GM12891 (cell line): ENCODE data around the gene ACSF3.

ENCODE experiments used
- DNase-seq: peaks from one replicate; pipeline ENCODE4 v3.0.0; 2011; ENCODE audit warnings: low spot score; ENCODE audit not compliant: insufficient read length
- FAIRE-seq: peaks from 2 replicates; lab custom pipeline; 2011; peaks lifted over from hg19 to GRCh38; lab: Jason Lieb, UNC
- PAX5 ChIP-seq: IDR thresholded peaks from 2 replicates; pipeline ENCODE4 v1.6.1; 2011; ENCODE audit warnings: low read length, moderate library complexity, mild to moderate bottlenecking; ENCODE audit not compliant: insufficient read depth, severe bottlenecking
- POLR2A ChIP-seq: IDR thresholded peaks from 2 replicates; pipeline ENCODE4 v1.6.1; 2011; ENCODE audit warnings: low read depth, low read length, control low read depth
- POLR2AphosphoS5 ChIP-seq: IDR thresholded peaks from 2 replicates; pipeline ENCODE4 v1.6.1; 2011; ENCODE audit warnings: low read depth, low read length, control low read depth
- POU2F2 ChIP-seq: IDR thresholded peaks from 2 replicates; pipeline ENCODE4 v1.6.1; 2011; ENCODE audit warnings: low read depth, mild to moderate bottlenecking, control low read depth, low read length, moderate library complexity
- SPI1 ChIP-seq: IDR thresholded peaks from 2 replicates; pipeline ENCODE4 v1.6.1; 2011; ENCODE audit warnings: low read depth, low read length, control low read depth
- TAF1 ChIP-seq: IDR thresholded peaks from 2 replicates; pipeline ENCODE4 v1.6.1; 2011; ENCODE audit warnings: low read depth, low read length, control low read depth

Gene ACSF3

DNA sequence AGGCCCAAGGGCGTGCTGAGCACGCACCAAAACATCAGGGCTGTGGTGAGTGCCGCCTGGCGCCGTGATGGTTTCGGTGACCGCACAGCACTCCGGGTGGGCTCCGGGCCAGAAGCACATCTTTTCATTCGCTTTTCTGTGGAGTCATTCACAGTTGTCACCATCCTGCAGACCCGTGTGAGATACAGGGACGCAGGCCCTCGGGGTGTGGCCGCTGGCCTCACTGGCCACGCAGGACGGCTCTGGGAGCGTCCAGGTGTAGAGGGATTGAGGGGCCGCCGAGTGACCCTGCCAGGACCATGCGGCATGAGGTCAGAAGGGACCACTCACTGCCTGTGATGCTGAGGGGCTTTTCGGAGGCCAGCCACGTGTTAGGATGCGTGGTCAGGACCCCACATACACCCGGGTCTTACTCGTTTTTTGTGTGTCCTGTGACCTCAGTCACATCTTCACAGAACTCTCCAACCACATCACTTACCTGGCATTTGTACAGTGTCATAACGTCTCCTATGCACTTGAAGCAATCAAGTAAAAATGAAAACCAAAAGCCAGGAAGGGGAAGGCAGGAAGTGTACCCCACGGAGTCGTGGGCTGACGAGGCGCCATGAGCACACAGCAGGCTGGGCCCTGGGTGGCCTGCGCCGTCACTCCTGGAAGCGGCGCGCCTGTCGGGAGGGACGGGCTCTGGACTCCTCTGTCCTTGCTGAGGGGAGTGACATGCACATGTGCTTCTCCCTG lies 7.8 kb downstream of the ACSF3 start:
- DNase-seq (no peak), FAIRE-seq (no peak)
- TF ChIP-seq POLR2AphosphoS5 (no peak), TAF1 (no peak), SPI1 (no peak), POLR2A (no peak), POU2F2 (no peak), PAX5 (no peak)

DNA sequence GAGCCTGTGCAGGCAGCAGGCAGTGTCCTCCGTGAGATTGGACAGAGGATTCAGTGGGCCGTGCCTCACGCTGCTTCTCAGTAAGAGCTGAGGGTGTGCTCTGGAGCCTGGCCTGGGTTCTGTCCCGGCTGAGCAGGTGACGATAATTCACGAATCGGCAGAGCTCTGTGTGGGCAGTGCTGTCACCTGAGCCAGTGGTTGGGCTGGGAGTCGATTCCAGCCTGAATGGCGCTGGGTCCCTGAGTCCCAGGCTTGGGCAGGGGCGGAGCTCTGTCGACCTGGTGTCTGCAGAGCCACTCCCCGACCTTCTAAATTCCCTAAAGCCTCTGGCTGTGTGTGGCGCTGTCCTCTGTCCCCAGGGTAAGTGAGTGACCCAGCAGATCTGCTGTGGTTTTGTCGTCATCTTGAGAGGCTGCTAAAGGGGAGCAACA lies 8.4 kb downstream of the ACSF3 start:
- DNase-seq: no peak
- FAIRE-seq: no peak
- TF ChIP-seq SPI1: no peak
- no peak for TF ChIP-seq POU2F2
- no peak for TF ChIP-seq POLR2A
- no peak for TF ChIP-seq TAF1
- TF ChIP-seq POLR2AphosphoS5: no peak
- no peak for TF ChIP-seq PAX5

DNA sequence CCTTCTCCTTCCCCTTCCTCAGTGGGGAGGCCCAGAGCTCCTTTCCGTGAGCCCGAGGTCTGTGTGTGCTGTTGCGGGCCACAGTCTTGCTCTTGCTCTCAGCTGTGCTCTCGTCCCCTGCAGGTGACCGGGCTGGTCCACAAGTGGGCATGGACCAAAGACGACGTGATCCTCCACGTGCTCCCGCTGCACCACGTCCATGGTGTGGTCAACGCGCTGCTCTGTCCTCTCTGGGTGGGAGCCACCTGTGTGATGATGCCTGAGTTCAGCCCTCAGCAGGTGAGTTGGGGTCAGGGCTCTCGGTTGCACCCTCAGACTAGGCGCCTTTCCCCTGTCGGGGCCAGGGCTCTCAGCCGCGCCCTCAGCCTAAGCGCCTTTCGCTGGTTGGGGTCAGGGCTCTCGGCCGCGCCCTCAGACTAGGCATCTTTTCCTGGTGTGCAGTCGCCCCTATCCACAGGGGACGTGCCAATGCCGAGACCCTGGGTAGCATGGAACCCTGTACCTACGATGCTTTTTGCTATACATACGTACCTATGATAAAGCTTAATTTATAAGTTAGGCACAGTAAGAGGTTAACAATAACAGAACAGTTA lies 8.9 kb downstream of the ACSF3 start:
- FAIRE-seq: no peak

DNA sequence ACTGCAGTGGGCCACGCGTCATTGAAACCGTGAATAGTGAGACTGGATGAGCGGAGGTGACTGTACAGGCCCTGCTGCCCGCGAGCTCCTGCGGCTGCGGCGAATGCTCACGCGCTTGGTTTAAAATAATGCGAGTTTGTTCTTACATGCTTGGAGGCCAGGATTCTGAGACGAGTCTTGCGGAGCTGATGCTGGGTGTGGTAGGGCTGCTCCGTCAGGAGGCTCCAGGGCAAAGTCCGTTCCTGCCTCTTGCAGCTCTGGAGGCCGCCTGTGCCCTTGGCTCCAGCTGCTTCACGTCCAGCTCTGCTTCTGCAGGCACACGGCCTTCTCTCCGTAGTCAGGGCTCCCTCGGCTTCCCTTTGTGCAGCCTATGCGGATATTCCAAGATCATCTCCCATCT lies 9.5 kb downstream of the ACSF3 start:
- DNase-seq (no peak), FAIRE-seq (no peak)
- TF ChIP-seq TAF1: no peak
- TF ChIP-seq PAX5: no peak
- TF ChIP-seq POLR2A: no peak
- TF ChIP-seq POLR2AphosphoS5: no peak
- no peak for TF ChIP-seq SPI1
- no peak for TF ChIP-seq POU2F2

More for the DNA sequence above, 8.9 kb downstream of the ACSF3 start:
- DNase-seq: no peak
- TF ChIP-seq PAX5: no peak
- no peak for TF ChIP-seq POLR2A
- no peak for TF ChIP-seq POU2F2
- TF ChIP-seq SPI1: no peak
- no peak for TF ChIP-seq POLR2AphosphoS5
- TF ChIP-seq TAF1: no peak

DNA sequence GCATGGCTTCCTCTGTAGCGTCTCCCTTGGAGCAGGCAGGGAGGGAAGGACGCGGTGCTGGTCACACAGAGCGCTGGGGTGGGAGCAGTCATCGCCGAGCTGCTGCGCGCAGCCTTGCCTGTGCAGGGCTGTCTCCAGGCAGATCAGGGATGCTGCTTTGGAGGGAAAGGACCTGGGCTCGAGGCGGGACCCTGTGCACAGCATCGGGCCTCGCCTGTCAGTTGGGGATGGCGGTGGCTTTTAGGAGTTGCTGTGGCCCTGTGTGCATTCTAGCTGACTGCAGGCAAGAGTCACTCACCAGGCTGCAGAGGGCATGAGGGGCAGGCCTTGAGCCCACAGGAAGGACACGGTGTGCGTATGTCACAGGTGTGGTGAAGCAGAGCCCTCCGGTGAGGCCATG lies 10.1 kb downstream of the ACSF3 start:
- no peak for FAIRE-seq
- DNase-seq: no peak
- no peak for TF ChIP-seq POLR2A
- TF ChIP-seq TAF1: no peak
- TF ChIP-seq SPI1: no peak
- TF ChIP-seq POLR2AphosphoS5: no peak
- no peak for TF ChIP-seq POU2F2
- TF ChIP-seq PAX5: no peak

DNA sequence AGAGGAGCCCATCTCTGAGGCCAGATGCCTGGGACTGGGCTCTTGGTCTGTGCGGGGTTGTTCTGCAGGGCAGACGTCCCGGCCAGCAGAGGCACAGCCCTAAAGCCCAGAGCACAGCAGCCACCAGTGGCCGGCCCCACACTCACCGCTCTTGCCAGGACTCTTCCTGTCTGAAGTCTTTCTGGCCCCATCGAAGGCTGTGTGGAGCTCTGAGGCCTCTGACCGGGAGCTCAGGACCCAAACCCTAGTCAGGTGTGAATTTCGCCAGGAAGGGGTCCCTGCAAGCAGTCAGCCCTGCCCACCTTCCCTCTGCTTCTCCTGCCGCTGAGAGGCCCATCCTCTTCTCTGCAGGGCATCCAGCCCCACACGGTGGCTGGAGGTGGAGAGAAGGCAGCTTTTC lies 10.7 kb downstream of the ACSF3 start:
- DNase-seq (no peak), FAIRE-seq (no peak)

DNA sequence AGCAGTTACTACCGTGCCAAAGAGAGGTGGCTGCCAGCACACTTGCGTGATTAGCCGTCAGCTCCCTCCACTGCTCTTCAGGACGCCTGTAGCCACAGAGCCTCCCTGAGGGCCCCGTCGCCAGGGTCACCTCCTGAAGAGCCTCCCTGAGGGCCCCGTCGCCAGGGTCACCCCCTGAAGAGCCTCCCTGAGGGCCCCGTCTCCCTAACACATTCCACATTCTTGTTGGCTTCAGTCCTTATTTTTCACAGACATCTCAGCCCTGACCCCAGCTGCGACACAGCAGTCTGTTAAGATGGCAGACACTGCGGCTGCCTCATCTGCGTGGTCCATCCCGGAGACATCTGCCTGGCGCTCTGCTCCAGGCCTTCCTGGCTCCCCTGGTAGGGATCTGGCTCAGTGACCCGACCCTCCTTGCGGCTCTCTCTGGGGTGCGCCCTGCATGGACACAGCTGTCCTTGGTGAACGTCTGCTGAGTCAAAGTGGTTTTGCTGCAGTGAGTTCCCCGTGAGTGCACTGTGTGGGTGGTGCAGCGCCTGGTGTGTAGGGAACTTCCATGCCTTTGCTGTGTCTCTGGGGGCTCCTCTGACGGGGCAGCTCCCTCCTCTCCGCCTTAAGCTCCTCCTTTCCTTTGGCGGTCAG lies 11.4 kb downstream of the ACSF3 start:
- FAIRE-seq: no peak

More for the DNA sequence above, 10.7 kb downstream of the ACSF3 start:
- TF ChIP-seq PAX5 (no peak), SPI1 (no peak), POLR2A (no peak), POLR2AphosphoS5 (no peak), POU2F2 (no peak), TAF1 (no peak)

DNA sequence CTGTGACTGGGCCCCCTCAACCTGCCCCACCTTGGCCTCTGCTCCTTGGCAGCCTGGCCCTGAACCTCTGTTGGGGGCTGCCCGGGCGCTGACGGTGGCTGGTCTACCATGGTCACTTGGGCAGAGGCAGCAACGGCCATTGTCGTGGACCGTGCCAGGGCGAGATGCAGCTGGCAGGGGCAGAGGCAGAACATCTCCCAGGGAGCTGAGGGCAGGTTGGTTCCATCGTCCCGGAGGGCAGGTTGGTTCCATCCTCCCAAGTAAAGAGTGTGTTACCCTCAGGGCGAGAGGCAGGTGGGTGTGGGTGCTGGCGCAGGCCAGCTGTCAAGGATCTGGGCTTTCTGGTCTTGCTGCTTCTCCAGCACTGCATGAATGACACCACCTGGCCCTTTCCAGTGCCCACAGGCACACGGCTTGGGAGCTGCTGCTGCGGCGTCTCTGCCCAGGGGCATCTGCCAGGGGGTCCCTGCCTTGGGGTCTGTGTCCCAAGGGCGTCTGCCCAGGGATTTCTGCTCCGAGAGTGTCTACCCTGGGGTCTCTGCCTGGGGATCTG lies 12.0 kb downstream of the ACSF3 start:
- FAIRE-seq (peak; percentile 16), DNase-seq (no peak)
- TF ChIP-seq POU2F2 (no peak), POLR2AphosphoS5 (no peak), SPI1 (no peak), PAX5 (no peak), POLR2A (no peak), TAF1 (no peak)

More for the DNA sequence above, 11.4 kb downstream of the ACSF3 start:
- DNase-seq: no peak
- TF ChIP-seq SPI1: no peak
- peak; percentile 25 for TF ChIP-seq PAX5

DNA sequence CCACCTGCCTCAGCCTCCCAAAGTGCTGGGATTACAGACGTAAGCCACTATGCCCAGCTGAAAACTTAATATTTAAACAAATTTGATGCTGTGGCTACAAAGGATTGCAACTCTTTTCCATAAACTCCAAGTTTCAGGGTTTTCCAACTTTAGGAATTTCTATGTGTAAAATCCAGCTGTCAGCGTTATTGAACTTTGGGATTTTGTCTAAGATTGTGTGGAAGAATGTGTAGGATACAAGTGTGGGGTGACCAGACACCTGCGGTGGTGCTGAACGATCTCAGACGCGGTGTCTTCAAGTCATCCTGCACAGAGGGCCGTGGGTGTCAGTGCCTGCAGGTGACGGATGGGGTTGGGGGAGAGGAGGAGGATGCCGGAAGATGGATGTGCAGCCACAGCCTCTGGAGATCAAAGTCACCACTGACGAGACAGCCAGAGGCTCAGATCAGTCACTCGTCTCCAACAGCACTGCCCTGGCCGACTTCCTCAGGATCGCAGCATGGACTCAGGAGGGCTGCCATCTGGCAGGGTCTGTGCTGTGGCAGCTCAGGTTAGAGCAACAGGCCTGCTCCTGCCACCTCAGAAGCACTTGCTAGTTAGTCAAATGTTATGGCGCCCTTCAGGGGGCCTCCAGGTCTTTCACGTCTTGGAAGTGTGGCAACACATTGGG lies 13.0 kb downstream of the ACSF3 start:
- TF ChIP-seq SPI1 (no peak), POLR2A (no peak), PAX5 (no peak), TAF1 (no peak), POU2F2 (no peak), POLR2AphosphoS5 (no peak)
- DNase-seq (no peak), FAIRE-seq (no peak)

DNA sequence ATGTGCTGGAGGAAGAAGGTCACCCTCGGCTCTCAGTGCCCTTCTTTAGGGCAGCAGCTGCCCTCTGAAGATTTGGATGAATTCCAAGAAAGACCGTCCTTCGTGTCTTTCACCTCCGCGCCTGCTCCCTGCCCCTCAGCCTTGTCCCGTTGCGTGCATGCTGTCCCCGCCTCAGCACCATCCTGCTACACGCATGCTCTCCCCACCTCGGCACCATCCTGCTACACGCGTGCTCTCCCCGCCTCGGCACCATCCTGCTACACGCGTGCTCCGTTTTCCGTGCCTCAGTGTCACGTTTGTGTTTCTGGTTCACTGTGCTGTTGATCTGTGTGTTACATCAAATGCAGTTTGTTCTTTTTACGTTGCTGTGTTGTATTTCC lies 13.5 kb downstream of the ACSF3 start:
- DNase-seq: no peak
- no peak for FAIRE-seq
- TF ChIP-seq POU2F2 (no peak), TAF1 (no peak), SPI1 (no peak), PAX5 (no peak), POLR2AphosphoS5 (no peak), POLR2A (no peak)
